ENCODE data around the gene VWA2.

Gene VWA2

GRCh38 chr10:114300036-114300645 is 61.1 kb downstream of the VWA2 start:
- DNase-seq, result no peak

DNA sequence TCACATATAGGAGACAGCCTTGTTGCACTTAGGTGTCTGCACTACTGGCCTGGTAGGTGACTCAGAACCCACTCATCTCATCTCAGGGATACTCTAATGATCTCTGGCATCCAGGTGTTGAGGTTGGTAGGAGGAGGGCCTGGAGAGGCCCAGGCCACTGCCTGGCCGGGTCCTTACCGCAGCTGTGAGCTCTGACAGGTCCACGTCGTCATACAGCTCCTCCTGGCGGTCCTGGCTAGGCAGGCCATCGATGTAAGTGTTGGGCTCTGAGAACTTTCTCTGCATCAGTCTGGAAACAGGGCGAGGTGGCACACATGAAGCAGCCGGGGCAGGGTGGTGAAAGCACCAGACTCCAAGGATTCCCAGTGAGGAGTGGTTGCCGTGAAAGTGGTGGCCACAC is 62.1 kb downstream of the VWA2 start:
- DNase-seq, result no peak

DNA sequence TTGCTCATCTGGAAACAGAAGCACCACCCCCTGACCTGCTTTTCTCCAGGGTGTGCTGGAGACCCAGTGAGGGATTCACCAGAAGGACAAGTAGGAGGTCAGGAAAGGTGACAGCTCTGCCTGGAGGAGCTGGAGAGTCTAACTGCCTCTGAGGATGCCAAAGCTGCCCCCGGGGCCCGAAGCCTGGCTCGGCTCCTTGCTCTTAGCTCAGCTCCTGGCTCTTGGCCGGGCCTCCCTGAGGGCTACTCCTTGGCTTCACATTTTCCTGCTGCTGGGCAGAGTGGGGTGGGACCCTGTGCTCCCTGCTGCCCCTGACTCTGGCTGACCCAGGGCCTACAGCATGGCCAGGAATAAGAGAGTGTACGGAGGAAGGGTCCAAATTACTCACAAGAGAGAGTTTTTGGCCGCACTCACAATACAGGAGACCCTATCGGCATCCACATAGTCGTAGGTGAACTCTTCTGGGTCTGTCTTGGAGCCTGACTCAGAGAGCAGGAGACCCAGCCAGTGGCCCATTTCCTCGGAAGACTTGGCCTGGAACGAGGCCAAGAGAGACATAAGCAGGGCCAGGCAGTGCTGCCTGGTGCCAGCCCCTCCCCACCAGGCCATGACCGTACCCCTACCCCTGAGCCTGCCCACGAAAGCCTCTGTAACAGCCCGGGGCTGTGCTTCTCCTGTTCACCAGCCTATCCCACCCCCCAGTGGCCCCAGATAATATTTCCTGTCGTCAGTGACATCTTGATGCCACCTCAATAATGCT is 63.1 kb downstream of the VWA2 start:
- DNase-seq, result peak; percentile 45

DNA sequence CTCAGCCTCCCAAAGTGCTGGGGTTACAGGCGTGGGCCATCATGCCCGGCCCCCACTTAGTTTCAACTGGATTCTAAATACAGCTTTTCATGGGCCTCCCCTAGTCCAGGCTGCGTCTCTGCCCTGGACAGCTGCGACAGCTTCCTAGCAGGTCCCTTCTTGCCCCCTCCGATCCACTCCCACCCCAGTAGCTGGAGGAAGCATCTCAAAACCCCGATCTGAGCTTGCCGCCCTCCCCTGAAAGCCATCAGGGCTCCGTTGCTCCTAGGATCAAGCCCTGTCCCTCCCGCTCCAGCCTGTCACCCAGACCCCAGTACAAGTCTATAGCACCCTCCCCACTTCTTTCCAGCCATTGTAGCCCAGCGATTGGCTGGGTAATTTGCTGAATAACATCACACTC is 64.5 kb downstream of the VWA2 start:
- peak; percentile 46 for DNase-seq

- peak; percentile 86 for DNase-seq
Observed at GRCh38 chr10:114304017-114304570, 65.0 kb downstream of the VWA2 start.

DNA sequence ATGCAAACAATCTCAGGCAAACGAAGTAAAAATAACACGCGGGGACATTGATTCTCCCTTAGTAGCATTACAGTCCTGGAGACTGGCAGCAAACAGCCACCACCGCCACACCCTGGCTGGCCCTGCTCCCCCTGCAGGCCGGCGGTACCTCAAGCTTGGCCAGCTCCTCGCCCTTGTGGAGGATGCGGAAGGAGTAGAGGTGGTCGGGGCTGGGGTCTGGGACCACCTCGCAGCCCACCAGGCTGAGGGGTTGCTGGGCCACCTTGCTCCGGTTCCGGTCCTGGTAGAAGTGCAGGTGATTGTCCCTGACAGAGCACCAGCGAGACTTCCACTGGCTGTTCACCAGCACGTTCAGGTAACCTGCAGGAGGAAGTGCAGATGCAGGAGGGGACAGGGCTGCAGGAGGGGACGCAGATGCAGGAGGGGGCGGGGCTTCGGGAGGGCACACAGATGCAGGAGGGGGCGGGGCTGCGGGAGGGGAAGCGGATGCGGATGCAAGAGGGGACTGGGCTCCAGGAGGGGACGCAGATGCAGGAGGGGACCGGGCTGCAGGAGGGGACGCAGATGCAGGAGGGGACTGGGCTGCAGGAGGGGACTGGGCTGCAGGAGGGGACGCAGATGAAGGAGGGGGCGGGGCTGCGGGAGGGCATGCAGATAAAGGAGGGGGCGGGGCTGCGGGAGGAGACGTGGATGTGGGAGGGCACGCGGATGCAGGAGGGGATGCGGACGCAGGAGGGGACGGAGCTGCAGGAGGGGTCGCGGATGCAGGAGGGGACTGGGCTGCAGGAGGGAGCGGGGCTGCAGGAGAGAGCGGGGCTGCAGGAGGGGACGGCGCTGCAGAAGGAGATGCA is 65.7 kb downstream of the VWA2 start:
- DNase-seq, result peak; percentile 82

GRCh38 chr10:114305521-114305925 is 66.5 kb downstream of the VWA2 start:
- peak; percentile 56 for DNase-seq

GRCh38 chr10:114306116-114306973 is 67.3 kb downstream of the VWA2 start:
- DNase-seq, result peak; percentile 34

- DNase-seq, result peak; percentile 47
Observed at GRCh38 chr10:114307731-114308130, 68.7 kb downstream of the VWA2 start.

- peak; percentile 43 for DNase-seq
Observed at GRCh38 chr10:114308531-114309363, 69.7 kb downstream of the VWA2 start.

DNA sequence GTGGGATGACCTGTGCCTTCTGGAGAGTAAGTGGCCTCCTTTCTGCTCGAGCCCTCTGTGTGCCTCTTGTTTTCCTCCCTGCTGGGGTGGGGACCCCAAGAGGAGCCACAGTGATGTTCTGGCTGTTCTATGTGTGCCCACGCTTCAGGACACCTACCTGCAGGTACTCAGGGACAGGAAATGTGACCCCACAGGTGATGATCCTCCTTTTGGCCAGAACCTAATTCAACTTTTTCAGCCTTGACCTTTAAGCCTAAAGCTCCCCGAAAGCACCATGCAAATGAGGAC is 70.3 kb downstream of the VWA2 start:
- no peak for DNase-seq

- no peak for DNase-seq
Observed at GRCh38 chr10:114310346-114310745, 71.3 kb downstream of the VWA2 start.

DNA sequence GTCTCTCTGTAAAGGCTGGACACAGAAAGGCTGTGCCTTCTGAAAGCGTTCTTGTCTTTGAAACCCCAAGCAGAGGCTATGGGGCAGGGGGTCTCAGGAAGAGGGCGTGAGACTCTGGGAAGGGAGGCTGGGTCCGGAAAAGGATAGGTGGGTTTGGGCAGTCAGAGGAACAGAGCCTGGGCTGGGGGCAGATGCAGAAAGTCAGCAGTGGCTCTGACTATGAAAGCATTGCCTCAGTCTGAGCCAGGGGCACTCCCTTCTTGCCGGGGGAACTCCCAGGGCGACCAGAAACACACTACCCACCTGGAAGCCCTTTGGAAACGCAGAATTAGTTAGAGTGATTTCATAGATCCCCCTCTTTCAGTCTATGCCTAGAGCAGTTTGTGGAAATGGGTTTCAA is 72.0 kb downstream of the VWA2 start:
- peak; percentile 34 for DNase-seq

DNA sequence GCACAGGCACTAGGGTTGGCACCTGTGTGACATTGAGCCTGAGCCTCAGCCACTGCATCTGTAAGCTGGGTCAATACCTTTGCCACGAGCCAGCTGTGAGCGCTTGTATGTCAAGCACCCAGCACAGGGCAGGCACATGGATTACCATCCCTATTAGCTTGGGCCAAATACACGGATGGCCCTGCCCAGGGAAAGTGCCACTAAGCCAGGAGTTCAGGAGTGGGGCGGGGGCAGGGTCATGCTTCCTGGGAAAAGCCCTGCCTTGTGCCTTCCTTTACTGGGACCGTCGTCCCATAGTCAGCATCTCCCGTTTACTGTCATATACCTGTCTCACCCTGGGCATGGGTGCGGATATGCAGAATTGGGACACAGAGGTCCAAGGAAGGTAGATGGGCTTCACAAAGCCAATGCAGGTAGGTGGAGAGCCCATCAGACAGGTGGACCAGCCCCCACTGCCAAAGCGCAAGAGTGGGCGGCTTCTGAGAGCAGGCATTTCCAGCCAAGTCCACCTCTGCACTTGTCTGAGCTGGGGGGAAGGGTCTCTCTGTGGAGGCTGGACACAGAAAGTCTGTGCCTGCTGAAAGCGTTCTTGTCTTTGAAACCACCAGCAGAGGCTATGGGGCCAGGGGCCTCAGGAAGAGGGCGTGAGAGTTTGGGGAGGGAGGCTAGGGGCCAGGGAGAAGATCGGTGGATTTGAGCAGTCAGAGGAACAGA is 72.6 kb downstream of the VWA2 start:
- peak; percentile 48 for DNase-seq

GRCh38 chr10:114313139-114313538 is 74.1 kb downstream of the VWA2 start:
- DNase-seq, result peak; percentile 27

- DNase-seq, result peak; percentile 19
Observed at GRCh38 chr10:114313866-114314265, 74.8 kb downstream of the VWA2 start.

DNA sequence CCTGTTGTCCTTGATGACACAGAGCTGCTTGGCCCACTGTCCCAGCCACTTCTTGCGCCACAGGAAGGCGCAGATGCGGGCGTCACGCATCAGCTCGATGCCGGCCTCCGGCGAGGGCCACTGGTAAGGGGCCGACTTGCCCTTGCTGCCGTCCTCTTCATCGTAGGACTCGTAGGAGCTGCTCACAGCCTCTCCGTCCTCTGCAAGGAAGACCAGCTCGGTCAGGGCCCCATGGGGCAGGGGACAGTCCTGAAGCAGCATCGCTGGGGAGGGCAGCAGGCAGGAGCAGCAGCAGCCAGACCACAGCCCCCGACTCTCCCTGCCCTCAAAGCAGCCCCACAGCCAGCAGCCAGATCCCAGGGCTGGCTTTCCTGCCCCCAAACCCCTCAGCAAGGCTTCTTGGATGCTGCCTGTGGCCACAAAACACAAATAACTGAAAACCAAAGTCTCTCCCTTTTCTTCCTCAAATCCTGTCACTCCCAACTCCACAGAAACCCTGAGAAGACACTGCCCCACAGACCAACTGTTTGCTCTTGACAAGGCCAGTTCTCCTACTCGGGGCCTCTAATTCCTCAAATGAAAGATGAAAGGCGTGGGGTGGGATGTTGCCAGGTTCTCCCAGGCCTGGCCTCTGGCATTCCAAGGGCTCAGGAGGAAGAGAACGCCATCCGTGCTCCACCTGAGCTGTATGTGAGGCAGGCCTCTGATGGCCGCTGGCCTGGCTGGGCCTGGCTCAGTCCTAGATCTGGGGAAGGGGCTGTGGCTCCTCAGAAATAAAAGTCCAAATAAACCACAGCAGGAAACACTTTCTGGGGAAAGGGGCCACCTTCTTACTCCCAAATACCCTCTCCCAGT is 76.7 kb downstream of the VWA2 start:
- DNase-seq, result peak; percentile 36

- DNase-seq, result peak; percentile 5
Observed at GRCh38 chr10:114316744-114317143, 77.7 kb downstream of the VWA2 start.

- no peak for DNase-seq
Observed at GRCh38 chr10:114319406-114320248, 80.6 kb downstream of the VWA2 start.
